CD4-positive, alpha-beta T cell treated with Interleukin-12 subunit alpha and Interleukin-12 subunit beta, for 1 hour (primary cell): Measurements from ENCODE around the gene RALGPS1.
"Not testable (repeated sequence)": the region's sequence is repeated elsewhere in the genome, so short reads cannot be mapped to it uniquely, and the experiment has no call there.

Experiments
- DNase-seq: peaks from one replicate; pipeline ENCODE4 v3.0.0-alpha.2; 2020

Gene RALGPS1

DNA sequence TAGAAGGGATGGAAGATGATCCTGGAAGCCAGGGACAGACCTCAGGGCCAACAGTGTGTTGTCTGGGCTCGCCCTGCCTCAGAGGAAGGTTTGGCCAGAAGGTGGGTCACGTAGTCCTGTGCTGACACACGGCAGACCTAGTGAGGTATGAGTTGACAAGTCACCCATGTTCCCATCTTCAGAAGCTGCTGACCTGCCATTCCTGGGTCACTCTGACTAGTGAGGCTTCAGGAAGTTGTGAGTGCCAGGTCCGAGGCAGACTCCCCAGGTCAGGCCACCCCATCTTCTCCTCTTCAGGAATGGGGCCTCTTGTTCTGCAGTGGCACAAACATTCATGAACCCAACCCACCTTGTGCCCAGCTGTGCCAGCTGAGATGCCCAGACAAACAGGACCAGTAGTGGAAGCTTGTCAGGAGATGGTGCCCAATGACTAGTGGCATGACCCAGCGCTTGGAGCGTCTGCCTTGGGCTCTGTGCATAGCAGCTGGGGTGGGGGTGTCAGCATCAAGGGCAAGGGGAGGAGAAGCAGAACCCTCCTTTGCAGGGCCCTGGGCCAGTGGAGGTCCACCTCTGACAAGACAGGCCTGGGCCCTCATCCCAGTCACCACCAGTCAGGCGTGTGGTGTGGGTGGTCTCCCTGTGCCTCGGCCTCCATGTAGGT lies 224.6 kb downstream of the RALGPS1 start:
- no peak for DNase-seq

DNA sequence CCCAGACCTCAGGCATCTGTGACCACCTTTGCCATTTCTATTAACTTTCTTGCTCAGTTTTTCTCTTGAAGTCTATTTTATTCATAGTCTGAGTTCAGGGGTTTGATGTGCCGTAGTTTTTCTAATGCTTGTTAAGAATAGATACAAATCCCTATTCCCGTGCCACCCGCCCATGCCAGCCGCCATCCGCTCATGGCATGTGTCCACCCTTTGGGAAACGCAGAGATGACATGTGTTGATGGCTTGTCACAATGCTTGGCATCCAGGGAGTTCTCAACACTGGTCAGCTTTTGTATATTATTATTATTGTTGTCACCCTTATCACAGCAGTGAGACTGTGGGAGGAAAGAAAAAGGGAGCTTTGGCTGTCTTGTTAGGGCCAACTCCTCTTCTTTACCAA lies 225.2 kb downstream of the RALGPS1 start:
- no peak for DNase-seq

DNA sequence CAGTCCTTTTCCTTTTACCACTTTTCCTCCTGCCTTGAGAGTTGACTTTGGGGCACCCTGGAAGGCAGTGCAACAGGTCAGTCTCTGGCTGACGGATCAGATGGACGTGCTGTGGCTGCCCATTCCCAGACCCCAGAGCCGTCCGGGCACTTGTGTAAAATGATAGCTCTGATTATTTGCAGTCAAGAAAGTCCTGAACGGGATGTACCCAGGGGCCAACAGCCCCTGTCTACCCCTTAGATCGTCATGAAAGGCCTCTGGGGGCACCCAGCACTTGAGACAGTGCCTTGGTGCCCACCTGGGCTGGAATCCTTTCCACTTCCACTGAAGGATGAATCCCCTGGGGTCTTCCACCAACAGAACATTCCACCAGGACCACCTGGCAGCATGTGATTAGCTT lies 225.6 kb downstream of the RALGPS1 start:
- no peak for DNase-seq

DNA sequence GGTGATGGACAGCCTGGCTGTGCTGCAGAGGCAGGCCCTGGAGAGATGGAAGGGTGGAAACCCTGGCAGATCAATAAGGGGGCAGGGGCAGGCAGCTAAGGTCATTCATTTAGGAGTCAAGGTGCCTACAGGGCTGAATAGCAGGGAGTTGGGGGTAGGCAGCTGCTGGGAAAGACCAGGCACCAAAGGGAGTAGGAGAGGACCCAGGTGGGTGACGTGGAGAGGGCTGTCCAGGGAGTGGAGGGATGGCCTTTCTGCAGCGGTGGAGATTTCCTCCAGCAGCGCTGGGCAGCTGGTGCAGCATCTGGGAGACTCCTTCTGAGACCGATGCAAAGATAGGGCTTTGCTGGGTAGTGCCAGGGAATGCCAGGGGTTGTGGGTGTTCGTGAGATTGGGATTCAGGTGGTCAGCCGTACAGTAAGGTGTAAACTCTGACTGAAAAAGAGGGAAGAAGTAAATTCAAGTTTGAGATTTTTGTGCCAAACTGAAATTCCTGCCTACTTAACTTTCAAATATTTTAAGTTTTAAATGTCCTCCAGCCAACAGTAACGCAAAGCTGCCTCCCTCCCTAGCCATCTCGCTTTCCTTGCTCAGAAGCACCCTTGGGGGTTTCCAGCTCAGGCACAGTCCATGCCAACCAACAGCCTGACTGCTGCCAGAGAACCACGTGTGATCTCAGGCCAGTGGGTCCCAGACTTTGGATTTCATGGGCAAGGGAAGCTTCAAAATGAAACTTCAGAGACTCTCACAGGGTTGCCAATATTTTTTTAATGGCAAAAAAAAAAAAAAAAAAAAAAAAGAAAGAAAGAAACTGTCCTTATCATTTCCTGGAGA lies 226.5 kb downstream of the RALGPS1 start:
- DNase-seq = no peak

DNA sequence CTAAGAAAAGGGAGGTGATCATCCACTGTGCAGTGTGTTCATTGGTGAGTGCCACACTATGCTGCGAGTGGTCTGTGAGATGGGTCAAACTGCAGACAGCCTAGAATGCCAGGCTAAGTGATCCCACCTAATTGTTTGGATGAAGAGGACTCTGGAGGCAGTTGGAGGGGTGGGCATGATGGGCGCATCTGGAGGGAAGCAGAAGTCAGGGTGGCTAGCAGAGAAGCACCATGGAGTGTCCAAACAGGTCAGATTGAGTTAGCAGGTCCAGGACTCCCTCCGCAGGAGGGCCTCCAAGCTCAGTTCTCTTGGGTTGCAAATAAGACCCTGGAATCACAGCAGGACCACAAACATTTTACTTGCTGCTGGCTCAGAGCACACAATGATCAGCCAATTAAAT lies 227.7 kb downstream of the RALGPS1 start:
- no peak for DNase-seq

DNA sequence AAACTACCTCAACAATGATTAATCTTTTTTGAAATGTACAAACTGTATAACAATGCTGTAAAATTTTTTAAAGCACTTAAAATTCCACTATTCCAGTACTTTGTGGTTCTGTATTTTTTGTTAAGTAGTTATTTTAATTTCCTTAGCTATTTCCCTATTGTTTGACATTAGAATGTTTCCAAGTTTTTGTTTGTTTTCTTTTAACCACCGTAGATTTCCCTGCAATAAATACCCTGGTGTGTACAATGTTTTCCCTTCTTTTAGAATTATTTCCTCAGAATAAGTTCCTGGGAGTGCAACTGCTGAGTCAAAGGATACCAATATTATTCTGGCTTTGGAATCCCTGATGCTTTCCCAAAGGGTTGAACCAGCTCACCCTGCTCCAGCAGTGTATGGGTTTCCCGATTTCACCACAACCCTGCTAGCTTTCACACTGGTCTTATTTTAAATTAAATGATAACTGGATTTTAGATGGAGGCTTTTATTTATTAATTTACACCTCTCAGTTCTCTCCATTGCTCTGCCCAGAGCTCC lies 228.4 kb downstream of the RALGPS1 start:
- no peak for DNase-seq

DNA sequence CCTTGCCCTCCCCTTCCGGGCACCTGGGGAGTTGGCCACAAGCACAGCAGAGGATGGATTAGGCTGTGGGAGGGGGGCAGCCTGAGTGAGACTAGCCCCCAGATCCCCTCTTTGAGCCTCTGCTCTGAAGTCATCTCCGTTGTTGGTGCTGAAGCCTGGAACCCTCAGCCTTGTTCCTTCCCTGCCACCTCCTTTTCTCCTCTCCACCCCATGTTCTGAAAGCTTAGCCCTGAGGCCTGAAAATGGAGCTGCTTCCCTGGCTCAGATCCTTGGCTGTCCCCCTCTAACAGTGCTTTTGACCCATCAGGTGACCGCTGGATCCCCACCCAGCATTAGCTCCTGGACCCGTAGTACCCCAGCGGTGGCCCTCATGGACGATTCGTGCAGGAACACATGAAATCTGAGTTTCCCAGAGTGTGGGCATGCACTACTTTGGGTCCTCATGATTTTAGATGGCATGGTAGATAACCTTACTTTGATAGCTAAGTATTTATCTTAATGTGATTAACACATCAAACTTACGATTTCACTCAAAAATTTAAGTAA lies 229.4 kb downstream of the RALGPS1 start:
- no peak for DNase-seq

DNA sequence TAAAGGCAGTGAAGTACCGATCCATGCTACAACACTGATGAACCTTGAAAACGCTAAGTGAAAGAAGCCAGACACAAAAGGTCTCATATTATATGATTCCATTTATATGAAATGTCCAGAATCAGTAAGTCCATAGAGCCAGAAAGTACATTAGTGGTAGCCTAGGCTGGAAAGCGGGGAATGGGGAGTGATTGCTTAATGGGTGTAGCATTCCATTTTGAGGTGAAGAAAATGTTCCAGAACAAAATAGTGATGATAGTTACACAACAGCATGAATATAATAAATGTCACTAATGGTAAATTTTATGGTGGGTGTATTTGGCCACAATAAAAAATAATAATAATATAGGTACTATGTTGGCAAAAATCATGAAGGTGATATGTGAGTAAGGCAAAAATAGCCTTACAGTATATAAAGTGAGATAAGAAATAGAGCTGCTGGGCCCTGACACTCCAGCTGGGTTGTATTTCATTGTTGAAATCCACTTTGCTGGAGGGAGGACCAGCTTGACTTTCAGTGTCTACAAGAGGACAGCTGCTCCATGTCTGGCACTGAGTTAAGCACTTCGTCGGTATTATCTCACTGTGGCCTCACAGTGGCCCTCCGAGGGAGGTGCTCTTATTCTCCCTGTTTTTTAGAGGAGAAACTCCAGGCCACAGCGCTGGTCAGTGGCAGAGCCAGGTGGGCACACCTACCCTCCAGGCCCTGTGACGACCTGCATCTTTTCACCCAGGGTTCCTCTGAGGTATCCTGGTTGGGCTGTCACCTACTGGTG lies 230.3 kb downstream of the RALGPS1 start:
- no peak for DNase-seq

DNA sequence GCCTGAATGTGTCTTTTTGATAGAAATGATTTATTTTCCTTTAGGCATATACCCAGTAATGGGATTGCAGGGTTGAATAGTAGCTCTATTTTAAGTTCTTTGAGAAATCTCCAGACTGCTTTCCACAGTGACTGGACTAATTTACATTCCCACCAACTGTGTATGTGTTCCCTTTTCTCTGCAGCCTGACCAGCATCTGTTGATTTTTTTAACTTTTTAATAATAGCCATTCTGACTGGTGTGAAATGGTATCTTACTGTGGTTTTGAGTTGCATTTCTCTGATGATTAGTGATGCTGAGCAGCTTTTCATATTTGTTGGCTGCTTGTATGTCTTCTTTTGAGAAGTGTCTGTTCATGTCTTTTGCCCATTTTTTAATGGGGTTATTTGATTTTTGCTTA lies 232.3 kb downstream of the RALGPS1 start:
- DNase-seq = not testable (repeated sequence)

DNA sequence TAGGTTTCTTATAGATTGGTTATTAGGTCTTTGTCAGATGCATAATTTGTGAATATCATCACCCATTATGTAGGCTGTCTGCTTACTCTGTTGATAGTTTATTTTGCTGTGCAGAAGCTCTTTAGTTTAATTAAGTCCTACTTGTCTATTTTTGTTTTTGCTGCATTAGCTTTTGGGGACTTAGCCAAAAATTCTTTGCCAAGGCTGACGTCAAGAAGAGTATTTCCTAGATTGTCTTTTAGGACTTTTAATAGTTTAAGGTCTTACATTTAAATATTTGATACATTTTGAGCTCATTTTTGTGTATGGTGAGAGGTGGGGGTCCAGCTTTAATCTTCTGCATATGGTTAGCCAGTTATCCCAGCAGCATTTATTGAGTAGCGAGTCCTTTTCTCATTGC lies 232.7 kb downstream of the RALGPS1 start:
- no peak for DNase-seq

DNA sequence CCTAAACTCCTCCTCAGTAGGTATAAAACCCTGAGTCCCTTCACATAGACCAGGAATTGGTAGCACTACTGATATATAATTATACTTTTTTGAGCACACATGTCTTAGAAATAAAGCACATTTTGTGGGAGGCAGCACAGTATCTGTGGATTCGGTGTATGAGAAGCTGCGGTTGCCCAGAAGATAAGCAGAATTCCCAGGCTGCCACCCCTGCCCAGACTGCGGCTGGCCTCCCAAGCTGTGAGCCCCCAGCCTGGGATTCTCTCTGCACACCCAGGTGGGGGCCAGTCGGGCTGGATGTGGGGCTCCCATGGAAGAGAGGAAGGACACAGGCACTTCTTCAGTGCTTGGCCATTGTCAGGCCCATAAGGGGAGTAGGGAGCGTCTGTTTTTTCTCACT lies 233.4 kb downstream of the RALGPS1 start:
- no peak for DNase-seq

DNA sequence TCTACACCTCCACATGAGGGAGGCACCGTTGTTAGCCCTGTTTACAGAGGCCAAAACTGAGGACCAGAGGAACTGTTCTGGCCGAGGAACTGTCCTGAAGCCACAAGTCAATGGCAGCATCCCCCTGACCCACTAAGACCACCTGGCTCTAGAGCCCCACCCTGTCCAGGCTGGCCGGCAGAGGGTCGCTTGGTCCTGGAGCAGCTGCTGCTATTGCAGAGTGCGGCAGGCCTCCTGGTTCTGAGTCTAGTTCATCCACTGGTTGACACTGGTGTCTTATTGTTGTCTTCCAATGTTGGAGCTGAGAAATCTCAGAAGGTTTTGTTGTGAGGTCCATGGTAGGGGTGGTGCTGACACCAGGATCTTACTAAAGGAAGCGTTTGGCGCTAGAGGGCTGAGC lies 234.4 kb downstream of the RALGPS1 start:
- no peak for DNase-seq

DNA sequence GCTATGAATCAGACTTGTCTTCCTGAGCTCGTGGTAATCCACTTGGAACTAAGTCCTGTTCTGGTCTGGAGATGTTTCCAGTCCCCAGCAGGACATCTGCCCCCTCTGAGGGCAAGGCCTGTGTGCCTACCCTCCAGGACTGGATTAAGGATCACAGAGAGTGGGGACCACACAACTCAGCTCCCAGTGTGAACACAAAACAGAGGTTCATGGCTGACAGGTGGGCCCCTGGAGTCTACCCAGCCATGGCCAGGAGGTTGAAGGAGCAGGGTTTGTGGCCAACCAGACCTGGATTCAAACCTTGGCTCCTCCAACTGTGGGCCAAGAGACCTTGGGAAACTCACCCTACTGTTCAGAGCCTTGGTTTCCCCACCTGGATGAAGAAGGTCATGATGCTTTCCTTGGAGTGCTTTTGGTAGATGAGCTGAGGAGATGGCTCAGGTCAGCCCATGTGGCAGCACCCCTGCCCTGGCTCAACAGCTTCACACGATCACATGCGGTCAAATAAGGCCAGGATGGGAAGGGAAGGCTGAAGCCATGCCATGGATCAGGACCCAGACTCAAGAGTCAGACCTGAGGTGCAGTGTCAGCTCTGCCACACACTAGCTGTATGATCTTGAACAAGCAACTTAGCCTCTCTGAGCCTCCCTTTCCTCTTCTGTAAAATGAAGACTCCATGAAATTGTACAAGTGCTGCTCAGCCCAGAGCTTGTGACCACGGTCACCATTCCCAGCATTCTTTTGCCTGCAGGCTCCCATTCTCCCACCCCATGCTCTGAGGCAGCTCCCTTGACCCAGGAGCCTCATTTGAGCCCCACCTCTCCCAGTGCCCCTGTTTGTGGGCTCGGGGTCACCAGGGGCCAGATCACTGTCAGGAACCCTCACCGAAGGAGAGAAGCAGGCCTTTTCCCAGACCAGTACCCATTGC lies 235.1 kb downstream of the RALGPS1 start:
- DNase-seq = no peak

DNA sequence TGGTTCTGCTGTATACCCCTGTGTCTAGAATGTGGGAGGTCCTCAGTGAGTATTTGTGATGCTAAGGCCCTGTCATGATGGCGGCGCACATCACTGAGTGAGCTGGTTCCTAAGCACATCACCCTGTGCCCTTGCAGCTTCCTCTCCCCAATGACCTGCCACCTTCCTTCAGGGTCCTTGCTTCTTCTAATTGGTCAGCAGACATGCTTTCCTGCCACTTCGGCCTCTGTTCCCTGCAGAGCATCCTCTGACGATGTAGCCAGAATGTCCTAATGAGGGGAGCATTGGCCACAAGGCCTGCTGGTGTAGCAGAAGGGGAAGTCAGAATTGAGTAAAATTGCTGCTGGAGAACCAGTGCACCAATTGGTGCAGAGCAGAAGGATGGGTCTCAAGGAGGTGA lies 238.9 kb downstream of the RALGPS1 start:
- no peak for DNase-seq

DNA sequence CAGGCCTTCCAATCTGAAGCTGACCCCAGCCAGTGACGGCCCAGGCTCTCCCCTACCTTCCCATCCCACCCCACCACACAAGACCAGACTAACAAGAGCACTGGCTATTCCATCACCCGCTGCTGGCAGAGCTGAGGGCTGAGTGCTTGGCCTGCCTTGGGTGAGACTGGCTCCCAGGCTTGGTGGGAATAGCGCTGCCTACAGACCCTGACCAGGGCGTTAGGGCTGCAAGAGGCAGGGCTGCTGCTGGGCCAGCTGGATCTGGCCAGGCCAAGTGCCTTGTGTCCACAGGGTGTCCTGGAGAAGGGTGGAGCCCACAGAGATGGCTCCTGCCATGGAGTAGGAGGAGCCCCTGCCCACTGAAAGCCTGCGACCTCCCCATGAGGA lies 239.4 kb downstream of the RALGPS1 start:
- DNase-seq = no peak

DNA sequence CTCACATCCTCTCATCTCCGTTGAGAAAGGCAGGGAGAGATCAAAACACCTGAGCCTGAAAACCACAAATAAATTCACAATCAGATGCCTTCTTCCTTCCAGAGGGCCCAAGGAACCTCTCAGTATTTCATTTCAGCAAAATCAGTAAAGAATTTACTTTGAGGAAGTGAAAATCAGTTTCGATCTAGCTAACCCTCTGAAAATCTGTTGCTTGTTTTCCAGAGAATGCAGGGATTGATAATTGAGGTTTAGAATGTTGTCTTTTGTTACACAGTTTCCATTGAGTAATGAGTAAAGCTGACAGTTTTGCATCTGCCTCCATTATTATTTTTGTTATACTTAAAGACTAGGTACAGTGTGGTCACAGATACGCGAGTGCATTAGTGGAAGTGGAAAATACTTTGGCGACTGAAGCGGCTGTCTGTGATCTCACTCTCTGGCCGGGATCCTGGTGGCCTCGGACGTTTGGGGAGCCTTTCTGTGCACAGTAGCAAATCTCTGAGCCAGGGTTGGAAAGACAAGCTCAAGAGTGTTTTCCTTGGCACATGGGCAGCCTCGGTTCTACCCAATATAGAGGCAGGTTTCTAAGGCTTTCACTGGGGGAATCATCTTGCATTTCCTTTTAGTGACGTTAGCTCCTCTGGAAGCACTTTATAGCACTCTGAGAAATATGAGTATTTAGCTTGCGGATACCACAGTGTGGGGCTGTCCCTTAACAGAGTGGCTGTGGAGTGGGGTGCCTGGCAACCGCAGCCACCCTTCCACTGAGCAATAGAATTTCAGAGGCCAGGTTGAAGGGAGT lies 240.0 kb downstream of the RALGPS1 start:
- no peak for DNase-seq

DNA sequence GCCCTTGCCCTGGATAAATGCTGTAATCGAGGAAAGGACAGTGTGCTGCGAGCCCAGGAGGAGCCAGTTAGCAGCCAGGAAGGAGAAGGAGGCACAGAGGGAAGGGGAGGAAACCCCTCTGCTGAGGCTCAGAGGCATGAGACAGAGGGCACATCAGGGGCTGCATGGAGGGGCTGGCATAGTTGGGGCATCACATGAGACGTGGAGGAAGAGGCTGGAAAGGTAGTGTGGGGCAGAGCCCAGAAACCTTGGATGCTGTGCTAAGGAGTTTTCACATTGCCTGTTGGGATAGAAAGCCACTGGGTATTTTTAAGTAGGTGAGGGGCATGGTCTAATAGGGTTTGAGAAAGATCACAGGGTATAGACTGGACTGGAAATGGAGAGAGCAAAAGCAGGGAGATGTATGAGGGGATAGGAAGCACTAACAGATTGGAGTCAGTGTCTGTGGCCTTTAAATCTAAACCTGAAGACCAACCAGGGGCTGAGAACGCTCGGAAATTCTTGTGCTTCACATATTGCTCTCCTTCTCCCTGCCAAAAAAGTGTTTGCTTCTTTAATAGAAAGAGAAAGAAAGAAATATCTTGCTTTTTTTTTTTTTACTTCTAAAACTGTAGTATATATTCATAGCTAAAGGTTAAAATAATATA lies 240.9 kb downstream of the RALGPS1 start:
- no peak for DNase-seq

DNA sequence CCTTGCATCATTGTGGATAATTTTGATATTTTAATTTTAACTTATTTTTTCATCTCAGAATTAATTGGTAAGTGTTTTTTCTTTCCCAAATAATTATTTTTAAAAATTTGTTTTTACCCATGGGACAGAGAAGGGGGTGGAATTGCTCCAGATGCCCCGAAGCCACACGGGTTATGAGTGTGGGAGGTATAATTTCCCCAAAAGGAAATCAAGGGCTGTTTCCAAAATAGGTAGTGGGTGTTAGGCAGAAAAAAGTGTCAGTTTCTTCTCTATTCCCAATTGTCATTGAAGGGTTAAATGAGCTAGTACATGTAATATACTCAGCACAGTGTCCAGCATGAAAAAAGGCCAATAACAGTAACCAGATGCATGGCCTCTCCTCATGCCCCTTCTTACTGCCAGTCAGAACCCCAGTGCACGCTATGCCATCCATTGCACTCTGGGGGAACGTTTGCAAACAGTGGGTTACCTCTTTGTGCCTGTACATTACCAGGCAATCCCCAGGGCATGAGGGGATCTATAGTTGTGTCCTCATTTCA lies 244.3 kb downstream of the RALGPS1 start:
- no peak for DNase-seq

DNA sequence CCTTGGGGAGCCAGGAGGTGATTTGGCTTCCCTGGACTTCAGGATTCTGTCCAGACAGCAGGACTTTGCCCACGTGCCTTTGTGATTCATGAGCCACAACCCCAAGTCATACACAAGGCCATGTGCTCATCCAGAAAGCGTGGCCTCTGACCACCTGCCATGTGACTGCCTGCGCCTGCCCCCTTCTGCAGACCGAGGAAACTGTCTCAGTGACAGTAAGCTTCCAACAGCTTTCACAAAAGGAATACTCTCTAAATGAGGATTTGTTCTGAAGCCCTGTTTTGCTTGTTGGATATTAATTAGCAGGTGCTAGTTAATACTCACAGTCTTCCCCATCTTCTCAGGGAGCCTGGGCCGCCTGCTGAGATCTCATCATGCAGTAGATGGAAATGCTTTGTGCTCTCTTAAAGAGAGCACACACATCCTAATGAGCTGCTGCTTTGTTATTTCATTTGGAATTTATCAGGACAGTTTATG lies 244.8 kb downstream of the RALGPS1 start:
- DNase-seq = no peak

DNA sequence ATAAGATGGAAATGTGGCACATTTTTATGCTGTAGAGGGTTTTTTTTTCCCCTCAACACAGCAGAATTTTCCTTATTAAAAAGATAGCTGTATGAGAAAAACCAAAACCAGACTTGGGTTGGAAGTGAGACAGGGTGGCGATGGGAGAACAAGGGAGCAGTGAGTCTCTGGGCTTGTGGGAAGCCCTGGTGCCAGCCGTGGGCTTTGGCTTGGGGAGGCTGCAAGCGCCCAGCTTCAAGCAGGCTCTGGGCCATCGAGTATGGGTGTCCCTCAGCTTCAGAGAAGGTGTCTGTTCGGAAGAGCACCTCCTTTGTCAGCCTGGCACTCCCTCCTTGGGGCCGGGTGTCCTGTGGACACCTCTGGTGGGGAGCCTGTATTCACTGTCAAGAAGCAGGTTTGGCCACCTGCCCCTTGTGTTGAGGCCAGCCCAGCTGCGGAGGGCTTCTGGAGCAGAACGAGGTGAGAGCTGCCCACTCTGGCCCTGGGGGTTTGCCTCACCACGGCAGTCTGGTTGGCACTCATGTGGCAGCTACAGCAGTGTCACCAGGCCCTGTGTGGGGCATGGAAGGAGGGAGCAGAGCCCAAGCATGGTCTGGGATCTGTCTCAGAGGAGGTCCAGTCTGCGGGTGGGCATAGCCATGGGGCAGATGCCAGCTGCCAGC lies 245.5 kb downstream of the RALGPS1 start:
- no peak for DNase-seq
